H1 (cell line): ENCODE results near the gene MT1H. TPM values are rescaled to one million over a fixed set of nuclear protein-coding genes. Genes with fewer than 3 reads are reported as not detected.

Experiments
- ASH2L ChIP-seq: fragments of 200-600, 300-600 bp; sonication (generic); IDR thresholded peaks from one replicate; pipeline ENCODE4 v1.7.1; 2017; ENCODE audit warnings: low read length
- TCF12 ChIP-seq: IDR thresholded peaks from 2 replicates; pipeline ENCODE4 v1.6.1; 2011; ENCODE audit warnings: low read depth, mild to moderate bottlenecking, low read length
- polyA plus RNA-seq, 7 experiments: library from polyadenylated mRNA; depleted of rRNA in 3 of 7; stranded (reverse) in 5 of 7; unstranded in 2 of 7; fragments of >200 nt in 5 of 7; fragments of 200-250 nt in 2 of 7; gene quantifications; 1 replicate in 5 of 7; 2 replicates in 1 of 7; 4 replicates in 1 of 7; pipeline versions ENCODE4 v1.2.1 to v1.2.3, GENCODE V29; 2011 to 2013; ENCODE audit warnings: missing spikeins in 2 of 7, mixed read lengths in 2 of 7
- total RNA-seq: library from RNA; stranded (reverse); fragmentation: NEBNext Ultra II Directional; extraction: Animal tissue kit (Norgen Biotek cat#: 25700); gene quantifications from 2 replicates; pipeline ENCODE4 v1.2.1, GENCODE V29; 2021
- TF ChIP-seq, protein P1 (sequence below): IDR thresholded peaks from 2 replicates; pipeline ENCODE4 v1.6.1; 2012; ENCODE audit warnings: low read length, inconsistent platforms

The MT1H gene
- total and polyA plus RNA-seq, 2 of the 8 experiments (the other 6 are each of a cell fraction or from before 2014, with no cell fraction given): 11.9 to 95.7 TPM

GRCh38 chr16:56625943-56626654, 43.5 kb upstream of the MT1H start (continued):
- TF ChIP-seq, protein P1, sequence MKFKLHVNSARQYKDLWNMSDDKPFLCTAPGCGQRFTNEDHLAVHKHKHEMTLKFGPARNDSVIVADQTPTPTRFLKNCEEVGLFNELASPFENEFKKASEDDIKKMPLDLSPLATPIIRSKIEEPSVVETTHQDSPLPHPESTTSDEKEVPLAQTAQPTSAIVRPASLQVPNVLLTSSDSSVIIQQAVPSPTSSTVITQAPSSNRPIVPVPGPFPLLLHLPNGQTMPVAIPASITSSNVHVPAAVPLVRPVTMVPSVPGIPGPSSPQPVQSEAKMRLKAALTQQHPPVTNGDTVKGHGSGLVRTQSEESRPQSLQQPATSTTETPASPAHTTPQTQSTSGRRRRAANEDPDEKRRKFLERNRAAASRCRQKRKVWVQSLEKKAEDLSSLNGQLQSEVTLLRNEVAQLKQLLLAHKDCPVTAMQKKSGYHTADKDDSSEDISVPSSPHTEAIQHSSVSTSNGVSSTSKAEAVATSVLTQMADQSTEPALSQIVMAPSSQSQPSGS: no peak
- TF ChIP-seq TCF12: no peak
- TF ChIP-seq ASH2L: no peak
